ENCODE results near the gene MRTO4. TPM values are rescaled to one million over a fixed set of nuclear protein-coding genes. Genes with fewer than 3 reads are reported as not detected.
"Not testable (repeated sequence)": the region's sequence is repeated elsewhere in the genome, so short reads cannot be mapped to it uniquely, and the experiment has no call there.

Gene MRTO4
- total RNA-seq, 1 donor from 2014 or later = 47.2 TPM

DNA sequence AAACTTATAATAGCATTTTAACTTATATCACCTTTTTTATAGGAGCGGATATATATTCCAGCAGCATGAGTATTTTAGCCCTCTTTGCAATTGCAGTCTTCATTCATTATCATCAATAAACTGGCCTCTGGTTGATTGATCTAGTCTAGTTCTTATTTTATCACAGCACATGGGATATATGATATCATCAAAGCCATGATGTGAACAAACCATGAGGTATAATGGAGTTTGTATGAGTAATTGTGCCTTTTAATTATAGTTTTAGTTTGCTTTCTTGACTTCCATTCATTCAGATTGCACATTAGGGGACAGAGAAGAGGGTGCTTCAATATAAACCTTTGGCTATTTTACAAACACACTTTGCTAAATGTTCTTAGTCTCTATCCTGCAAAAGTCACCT is 38.0 kb upstream of the MRTO4 start:
- no peak overlapping the region for H3K4me3 ChIP-seq (ENCODE audit: low read depth, low read length)
- TF ChIP-seq CTCF (conservative IDR thresholded peaks at IDR 0.05; ENCODE audit: low read depth, low read length) = no peak
- no peak for DNase-seq (ENCODE audit: low read depth)

- DNase-seq (ENCODE audit: low read depth); H3K4me3 ChIP-seq (ENCODE audit: low read depth, low read length): not testable (repeated sequence)
Measured at GRCh38 chr1:19216585-19216984, 35.0 kb upstream of the MRTO4 start.

- TF ChIP-seq CTCF (conservative IDR thresholded peaks at IDR 0.05; ENCODE audit: low read depth, low read length) = no peak
- DNase-seq (ENCODE audit: low read depth) = no peak
- H3K4me3 ChIP-seq (ENCODE audit: low read depth, low read length) = no peak overlapping the region
Measured at GRCh38 chr1:19219451-19219850, 32.2 kb upstream of the MRTO4 start.

GRCh38 chr1:19220080-19220846 is 31.3 kb upstream of the MRTO4 start:
- no peak for TF ChIP-seq CTCF (conservative IDR thresholded peaks at IDR 0.05; ENCODE audit: low read depth, low read length)
- no peak for DNase-seq (ENCODE audit: low read depth)
- no peak overlapping the region for H3K4me3 ChIP-seq (ENCODE audit: low read depth, low read length)

DNA sequence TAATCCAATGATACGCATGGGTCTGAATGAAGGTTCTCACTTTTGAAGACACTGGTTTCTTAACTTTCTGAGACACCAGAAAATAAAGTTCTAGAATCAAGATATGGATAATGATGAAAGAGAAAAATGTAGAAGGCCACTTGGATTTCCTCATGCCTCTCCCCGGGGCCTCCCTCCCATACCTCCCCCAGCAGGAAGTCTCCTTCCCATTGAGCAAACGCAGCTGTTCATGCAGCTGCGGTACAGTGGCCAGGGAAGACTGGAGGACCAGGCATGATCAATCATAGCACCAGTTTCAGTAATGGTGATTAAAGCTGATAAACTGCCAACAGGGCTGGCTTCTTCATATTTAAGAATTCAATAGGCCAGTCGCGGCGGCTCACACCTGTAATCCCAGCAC is 30.6 kb upstream of the MRTO4 start:
- no peak for DNase-seq (ENCODE audit: low read depth)
- H3K4me3 ChIP-seq (ENCODE audit: low read depth, low read length) = no peak overlapping the region
- no peak for TF ChIP-seq CTCF (conservative IDR thresholded peaks at IDR 0.05; ENCODE audit: low read depth, low read length)

DNA sequence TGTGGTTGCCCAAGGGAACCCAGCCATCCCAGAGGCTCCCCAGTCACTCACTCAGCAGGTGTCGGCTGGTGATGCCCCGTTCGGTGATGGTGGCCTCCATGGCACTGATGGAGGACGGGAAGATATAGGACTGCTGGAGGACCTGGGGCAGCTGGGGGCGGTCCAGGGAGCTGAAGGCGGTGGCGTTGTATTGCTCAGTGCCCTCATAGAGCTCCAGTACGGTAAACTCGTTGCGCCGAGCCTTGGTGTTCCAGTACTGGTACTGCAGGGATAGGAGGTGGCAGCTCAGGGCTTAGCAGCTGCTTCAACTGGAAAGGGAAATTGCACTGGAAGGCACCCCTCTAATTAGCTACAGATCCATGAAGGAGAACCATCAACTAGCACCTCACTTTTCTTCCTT is 29.0 kb upstream of the MRTO4 start:
- no peak for TF ChIP-seq CTCF (conservative IDR thresholded peaks at IDR 0.05; ENCODE audit: low read depth, low read length)
- no peak for DNase-seq (ENCODE audit: low read depth)
- H3K4me3 ChIP-seq (ENCODE audit: low read depth, low read length) = no peak overlapping the region

- H3K4me3 ChIP-seq (ENCODE audit: low read depth, low read length) = no peak overlapping the region
- TF ChIP-seq CTCF (conservative IDR thresholded peaks at IDR 0.05; ENCODE audit: low read depth, low read length) = no peak
- DNase-seq (ENCODE audit: low read depth) = no peak
Measured at GRCh38 chr1:19222979-19223824, 28.4 kb upstream of the MRTO4 start.
